ENCODE measurements around the gene ANKZF1.

GRCh38 chr2:219206328-219207133 is 23.1 kb upstream of the ANKZF1 start, which contains the start of gene ZFAND2B:
- TF ChIP-seq EP300 (IDR thresholded peaks at IDR 0.05; ENCODE audit: borderline replicate concordance) (no peak), NFIC (IDR thresholded peaks at IDR 0.05) (no peak), YY1 (IDR thresholded peaks at IDR 0.05; ENCODE audit: low read depth) (peak; percentile 16; the same call in 1 of the 2 replicates), CREB1 (IDR thresholded peaks at IDR 0.05; ENCODE audit: low read depth) (peak; percentile 49; the same call in 1 of the 2 replicates), MAX (IDR thresholded peaks at IDR 0.05) (peak; percentile 72), TAF1 (IDR thresholded peaks at IDR 0.05; ENCODE audit: low read depth) (peak; percentile 84)

Data from Ishikawa (cell line).